Keratinocyte (primary cell): ENCODE results near the gene CLSTN3. TPM values are rescaled to one million over a fixed set of nuclear protein-coding genes. Genes with fewer than 3 reads are reported as not detected.

Experiments
- DNase-seq: peaks from one replicate; pipeline ENCODE4 v3.0.0-alpha.2; 2011; ENCODE audit warnings: low read depth, missing footprints, low spot score
- FAIRE-seq: peaks from 2 replicates; lab custom pipeline; 2011; peaks lifted over from hg19 to GRCh38; lab: Jason Lieb, UNC
- H2AFZ ChIP-seq: 2 replicates; pipeline ENCODE4 v1.6.0; 2012; ENCODE audit warnings: low read length, control low read depth, inconsistent platforms; ENCODE audit not compliant: control insufficient read depth
- H3K27ac ChIP-seq: 2 replicates; pipeline ENCODE4 v1.5.1; 2011; ENCODE audit warnings: low read length; ENCODE audit not compliant: control insufficient read depth, insufficient read depth
- H3K27me3 ChIP-seq: 3 replicates; pipeline ENCODE4 v1.6.0; 2011; ENCODE audit warnings: low read length; ENCODE audit not compliant: control insufficient read depth, insufficient read depth; ENCODE audit errors: extremely low read depth
- H3K36me3 ChIP-seq, 2 experiments: 2 replicates in 1 of 2; 3 replicates in 1 of 2; pipeline ENCODE4 v1.5.1; 2011; ENCODE audit warnings: low read length in 2 of 2, mild to moderate bottlenecking in 1 of 2; ENCODE audit not compliant: control insufficient read depth in 2 of 2, insufficient read depth in 2 of 2; ENCODE audit errors: extremely low read depth in 1 of 2
- H3K4me1 ChIP-seq: 3 replicates; pipeline ENCODE4 v1.5.1; 2011; ENCODE audit warnings: low read length; ENCODE audit not compliant: control insufficient read depth, insufficient read depth; ENCODE audit errors: extremely low read depth
- H3K4me2 ChIP-seq: 3 replicates; pipeline ENCODE4 v1.6.0; 2011; ENCODE audit warnings: low read depth, low read length; ENCODE audit not compliant: control insufficient read depth, insufficient read depth; ENCODE audit errors: extremely low read depth
- H3K4me3 ChIP-seq, 3 experiments: fragments of 200-600 bp in 1 of 3; sonication (generic) in 1 of 3; 2 replicates in 2 of 3; 3 replicates in 1 of 3; pipeline ENCODE4 v1.5.1; 2011 to 2016; ENCODE audit warnings: low read length in 3 of 3, mild to moderate bottlenecking in 3 of 3, control low read depth in 2 of 3, inconsistent platforms in 1 of 3, low read depth in 1 of 3, mixed read lengths in 1 of 3, mixed run types in 1 of 3, moderate library complexity in 1 of 3; ENCODE audit not compliant: control insufficient read depth in 2 of 3, insufficient read depth in 2 of 3; ENCODE audit errors: extremely low read depth in 1 of 3
- H3K79me2 ChIP-seq: 2 replicates; pipeline ENCODE4 v1.6.0; 2012; ENCODE audit warnings: low read length; ENCODE audit not compliant: control insufficient read depth, insufficient read depth
- H3K9ac ChIP-seq: 3 replicates; pipeline ENCODE4 v1.6.0; 2011; ENCODE audit warnings: low read length; ENCODE audit not compliant: control insufficient read depth, insufficient read depth; ENCODE audit errors: extremely low read depth
- H3K9me1 ChIP-seq: 3 replicates; pipeline ENCODE4 v1.6.0; 2011; ENCODE audit warnings: low read length; ENCODE audit not compliant: control insufficient read depth, insufficient read depth; ENCODE audit errors: extremely low read depth
- H3K9me3 ChIP-seq: 2 replicates; pipeline ENCODE4 v1.5.1; 2012; ENCODE audit warnings: low read depth, low read length; ENCODE audit not compliant: control insufficient read depth
- H4K20me1 ChIP-seq: 3 replicates; pipeline ENCODE4 v1.6.0; 2011; ENCODE audit warnings: low read length; ENCODE audit not compliant: control insufficient read depth, insufficient read depth; ENCODE audit errors: extremely low read depth
- EZH2 ChIP-seq: IDR thresholded peaks from one replicate; pipeline ENCODE4 v1.6.1; 2012; ENCODE audit warnings: inconsistent platforms, mild to moderate bottlenecking, low read length, moderate library complexity
- dilution Hi-C: fragments of 300-500 bp; cut with MboI; formaldehyde crosslinking; loops from one replicate; pipeline ENCODE4 v1.7.0; 2020; ENCODE audit warnings: low sequenced_read_pairs; ENCODE audit not compliant: extremely low pct_ligation_motif_present
- polyA plus RNA-seq, 5 experiments: library from polyadenylated mRNA; depleted of rRNA in 3 of 5; stranded (reverse) in 3 of 5; stranded (forward) in 1 of 5; unstranded in 1 of 5; fragments of >200 nt; gene quantifications; 1 replicate in 1 of 5; 2 replicates in 3 of 5; 3 replicates in 1 of 5; pipeline versions ENCODE4 v1.2.1 to v1.2.3, GENCODE V29; 2011 to 2012; ENCODE audit warnings: missing spikeins in 2 of 5, low read depth in 1 of 5, low replicate concordance in 1 of 5
- TF ChIP-seq, protein P1 (sequence below), 3 experiments: IDR thresholded peaks in 1 of 3; conservative IDR thresholded peaks in 1 of 3; optimal IDR thresholded peaks in 1 of 3; 2 replicates in 2 of 3; 3 replicates in 1 of 3; pipeline versions ENCODE3 to v1.5.1; 2011; ENCODE audit warnings: low read length in 3 of 3, mild to moderate bottlenecking in 3 of 3, moderate library complexity in 2 of 3, control low read depth in 1 of 3, inconsistent platforms in 1 of 3; ENCODE audit not compliant: insufficient read depth in 2 of 3; ENCODE audit errors: extremely low read depth in 1 of 3

CLSTN3 gene
- polyA plus RNA-seq, 1 donor (not counting 4 experiments of a cell fraction or from before 2014, with no cell fraction given): 12.8 TPM

DNA sequence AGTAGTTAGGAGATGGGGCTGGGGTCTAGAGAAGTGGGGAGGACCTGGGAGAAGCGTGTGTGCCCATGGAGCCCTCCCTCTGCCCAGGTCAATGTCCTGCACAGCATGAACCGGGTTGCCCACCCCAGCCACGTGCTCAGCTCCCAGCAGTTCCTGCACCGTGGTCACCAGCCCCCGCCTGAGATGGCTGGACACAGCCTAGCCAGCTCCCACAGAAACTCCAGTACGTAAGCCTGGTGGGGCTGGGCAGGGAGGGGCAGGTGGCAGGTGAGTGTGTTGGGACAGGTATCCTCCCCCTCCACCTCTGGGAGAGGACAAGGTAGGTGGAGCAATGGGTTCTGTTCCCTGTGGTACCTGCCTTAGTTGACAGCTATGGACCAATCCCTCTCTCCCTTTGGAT lies 20.7 kb downstream of the CLSTN3 start:
- H3K27ac ChIP-seq: no peak overlapping the region
- H3K9me3 ChIP-seq: no peaks in the 10 kb centered on the region
- no peaks in the 10 kb centered on the region for H4K20me1 ChIP-seq
- dilution Hi-C loops: no loop called here
- DNase-seq (no peak), FAIRE-seq (no peak)
- H3K4me3 ChIP-seq: no peak overlapping the region
- peaks cover 16 to 24% of the 10 kb centered on the region in 2 experiments for H3K36me3 ChIP-seq
- TF ChIP-seq, protein P1, sequence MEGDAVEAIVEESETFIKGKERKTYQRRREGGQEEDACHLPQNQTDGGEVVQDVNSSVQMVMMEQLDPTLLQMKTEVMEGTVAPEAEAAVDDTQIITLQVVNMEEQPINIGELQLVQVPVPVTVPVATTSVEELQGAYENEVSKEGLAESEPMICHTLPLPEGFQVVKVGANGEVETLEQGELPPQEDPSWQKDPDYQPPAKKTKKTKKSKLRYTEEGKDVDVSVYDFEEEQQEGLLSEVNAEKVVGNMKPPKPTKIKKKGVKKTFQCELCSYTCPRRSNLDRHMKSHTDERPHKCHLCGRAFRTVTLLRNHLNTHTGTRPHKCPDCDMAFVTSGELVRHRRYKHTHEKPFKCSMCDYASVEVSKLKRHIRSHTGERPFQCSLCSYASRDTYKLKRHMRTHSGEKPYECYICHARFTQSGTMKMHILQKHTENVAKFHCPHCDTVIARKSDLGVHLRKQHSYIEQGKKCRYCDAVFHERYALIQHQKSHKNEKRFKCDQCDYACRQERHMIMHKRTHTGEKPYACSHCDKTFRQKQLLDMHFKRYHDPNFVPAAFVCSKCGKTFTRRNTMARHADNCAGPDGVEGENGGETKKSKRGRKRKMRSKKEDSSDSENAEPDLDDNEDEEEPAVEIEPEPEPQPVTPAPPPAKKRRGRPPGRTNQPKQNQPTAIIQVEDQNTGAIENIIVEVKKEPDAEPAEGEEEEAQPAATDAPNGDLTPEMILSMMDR (optimal IDR thresholded peaks at IDR 0.05 in 1 of 3, IDR thresholded peaks at IDR 0.05 in 1 of 3, conservative IDR thresholded peaks at IDR 0.05 in 1 of 3; ENCODE audit: extremely low read depth in 1 of 3, insufficient read depth in 2 of 3, low read length in 3 of 3): no peak
- no peak for TF ChIP-seq EZH2
- no peak overlapping the region for H2AFZ ChIP-seq
- peaks cover 10% of the 10 kb centered on the region for H3K4me1 ChIP-seq
- no peaks in the 10 kb centered on the region for H3K27me3 ChIP-seq
- H3K9ac ChIP-seq: no peak overlapping the region
- H3K4me2 ChIP-seq: no peak overlapping the region
- no peaks in the 10 kb centered on the region for H3K9me1 ChIP-seq
- H3K79me2 ChIP-seq: no peaks in the 10 kb centered on the region

DNA sequence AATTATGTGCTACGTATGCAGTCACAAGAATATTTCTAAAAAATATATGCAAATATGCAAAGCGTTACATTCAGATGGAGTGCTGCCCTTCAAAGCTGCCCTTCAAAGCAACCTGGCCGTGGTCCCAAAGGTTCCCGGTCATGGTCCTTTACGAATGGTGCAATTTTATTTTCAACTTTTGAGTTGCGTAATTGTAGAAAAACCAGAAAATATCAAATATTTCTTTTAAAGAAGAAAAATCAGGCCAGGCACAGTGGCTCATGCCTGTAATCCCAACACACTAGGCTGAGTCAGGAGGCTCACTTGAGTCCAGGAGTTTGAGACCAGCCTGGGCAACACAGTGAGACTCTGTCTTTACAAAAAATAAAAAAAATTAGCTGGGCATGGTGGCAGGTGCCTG lies 21.4 kb downstream of the CLSTN3 start:
- Histone ChIP-seq H3K4me2 (no peak overlapping the region), H3K79me2 (no peaks in the 10 kb centered on the region), H3K36me3 (peaks cover 16 to 25% of the 10 kb centered on the region in 2 experiments), H3K9ac (no peak overlapping the region), H3K9me3 (no peaks in the 10 kb centered on the region), H3K4me1 (peaks cover 15% of the 10 kb centered on the region), H3K9me1 (no peaks in the 10 kb centered on the region), H3K4me3 (no peak overlapping the region), H2AFZ (no peak overlapping the region), H4K20me1 (no peaks in the 10 kb centered on the region), H3K27me3 (no peaks in the 10 kb centered on the region), H3K27ac (no peak overlapping the region)
- dilution Hi-C loops: no loop called here
- TF ChIP-seq, protein P1 (optimal IDR thresholded peaks at IDR 0.05 in 1 of 3, IDR thresholded peaks at IDR 0.05 in 1 of 3, conservative IDR thresholded peaks at IDR 0.05 in 1 of 3; ENCODE audit: extremely low read depth in 1 of 3, insufficient read depth in 2 of 3, low read length in 3 of 3): no peak
- no peak for TF ChIP-seq EZH2
- no peak for FAIRE-seq
- DNase-seq: no peak
